Thoracic aorta (tissue), 2 donors: ENCODE data around the gene NUDT3. TPM values are rescaled to one million over a fixed set of nuclear protein-coding genes. Genes with fewer than 3 reads are reported as not detected.

Experiments used
- ATAC-seq: fragments of 150-250 bp; one replicate; pipeline ENCODE4 v1.8.0; 2017; ENCODE audit warnings: low read depth; ENCODE audit not compliant: insufficient number of reproducible peaks, low FRiP score
- DNase-seq: peaks from one replicate; pipeline ENCODE4 v3.0.0-alpha.2; 2020; ENCODE audit warnings: low spot score
- H3K27ac ChIP-seq, 2 donors: fragments of 200-600 bp; sonication (generic); 1 replicate in 1 of 2; 2 replicates in 1 of 2; pipeline ENCODE4 v1.5.1; 2016; ENCODE audit warnings: mild to moderate bottlenecking in 2 of 2, moderate library complexity in 2 of 2
- H3K27me3 ChIP-seq: fragments of 200-600 bp; sonication (generic); replicated peaks from 2 replicates; pipeline ENCODE4 v1.6.0; 2016; ENCODE audit warnings: mild to moderate bottlenecking; ENCODE audit not compliant: insufficient read depth
- H3K36me3 ChIP-seq: fragments of 200-600 bp; sonication (generic); one replicate; pipeline ENCODE4 v1.5.1; 2016
- H3K4me1 ChIP-seq, 2 donors: fragments of 200-600 bp; sonication (generic); 1 replicate in 1 of 2; 2 replicates in 1 of 2; pipeline versions ENCODE4 v1.5.1 to v1.6.0; 2016; ENCODE audit warnings: low read depth in 2 of 2, mild to moderate bottlenecking in 1 of 2; ENCODE audit not compliant: control insufficient read depth in 1 of 2
- H3K4me3 ChIP-seq: fragments of 200-600 bp; sonication (generic); 2 replicates; pipeline ENCODE4 v1.5.1; 2016; ENCODE audit warnings: mild to moderate bottlenecking
- H3K9me3 ChIP-seq: fragments of 200-600 bp; sonication (generic); 2 replicates; pipeline ENCODE4 v1.5.1; 2016
- CTCF ChIP-seq: fragments of 200-600 bp; sonication (generic); IDR thresholded peaks from one replicate; pipeline ENCODE4 v1.5.1; 2019; ENCODE audit warnings: antibody characterized with exemption
- total RNA-seq, 2 donors: library from RNA; depleted of rRNA; stranded (reverse); fragments of >200 nt; gene quantifications; one replicate each; pipeline versions ENCODE4 v1.1.0 to v1.2.3, GENCODE V29; 2016

The NUDT3 gene
- total RNA-seq, 2 donors from 2014 or later, result 34.8 to 46.8 TPM

- Histone ChIP-seq H3K4me3 (no peak overlapping the region), H3K9me3 (no peaks in the 10 kb centered on the region), H3K36me3 (no peaks in the 10 kb centered on the region), H3K4me1 (peaks cover 16 to 17% of the 10 kb centered on the region in 2 donors), H3K27ac (peak overlapping the region in 1 of 2 donors; percentile 34), H3K27me3 (no peaks in the 10 kb centered on the region)
- ATAC-seq (no peak), DNase-seq (no peak)
- no peak for TF ChIP-seq CTCF
Measured at GRCh38 chr6:34393966-34394305, 1.5 kb upstream of the NUDT3 start.

- peak overlapping the region; percentile 89 to 97 for H3K27ac ChIP-seq
- ATAC-seq (no peak), DNase-seq (no peak)
- no peaks in the 10 kb centered on the region for H3K27me3 ChIP-seq
- no peak for TF ChIP-seq CTCF
- peaks cover 18 to 23% of the 10 kb centered on the region in 2 donors for H3K4me1 ChIP-seq
- peak overlapping the region; percentile 99 for H3K4me3 ChIP-seq
- no peaks in the 10 kb centered on the region for H3K36me3 ChIP-seq
- H3K9me3 ChIP-seq, result no peaks in the 10 kb centered on the region
Measured at GRCh38 chr6:34393191-34393965, 909 bp upstream of the NUDT3 start.

- Histone ChIP-seq H3K36me3 (no peaks in the 10 kb centered on the region), H3K27me3 (no peaks in the 10 kb centered on the region), H3K4me1 (peaks cover 26 to 29% of the 10 kb centered on the region in 2 donors), H3K9me3 (no peaks in the 10 kb centered on the region), H3K4me3 (peak overlapping the region; percentile 99), H3K27ac (peak overlapping the region; percentile 89 to 97)
- no peak for TF ChIP-seq CTCF
- ATAC-seq (peak; percentile 43), DNase-seq (no peak)
Measured at GRCh38 chr6:34391786-34392496, 528 bp downstream of the NUDT3 start.

- TF ChIP-seq CTCF, result no peak
- Histone ChIP-seq H3K27ac (peak overlapping the region; percentile 89 to 97), H3K4me3 (peak overlapping the region; percentile 99), H3K4me1 (peaks cover 26 to 29% of the 10 kb centered on the region in 2 donors), H3K36me3 (no peaks in the 10 kb centered on the region), H3K9me3 (no peaks in the 10 kb centered on the region), H3K27me3 (no peaks in the 10 kb centered on the region)
- DNase-seq, result no peak
- no peak for ATAC-seq
Measured at GRCh38 chr6:34391473-34391785, 1.0 kb downstream of the NUDT3 start.

GRCh38 chr6:34390531-34391472 lies 1.7 kb downstream of the NUDT3 start:
- H3K9me3 ChIP-seq, result no peaks in the 10 kb centered on the region
- no peak for TF ChIP-seq CTCF
- H3K4me1 ChIP-seq, result peaks cover 26 to 29% of the 10 kb centered on the region in 2 donors
- H3K27ac ChIP-seq, result peak overlapping the region; percentile 89 to 97
- H3K4me3 ChIP-seq, result peak overlapping the region; percentile 99
- H3K36me3 ChIP-seq, result no peaks in the 10 kb centered on the region
- H3K27me3 ChIP-seq, result no peaks in the 10 kb centered on the region
- ATAC-seq, result no peak
- no peak for DNase-seq
